AML-193 (cell line): ENCODE measurements around the gene LRCH1.
A peak's percentile ranks its signal among the peaks of the same experiment; 100 is the strongest.

ENCODE experiments used
- DNase-seq, 2 experiments: peaks; one replicate each; lab custom pipeline; 2025; lab: John Stamatoyannopoulos, UW

LRCH1 gene

GRCh38 chr13:46665633-46666482 lies 112.9 kb downstream of the LRCH1 start:
- no peak for DNase-seq

- DNase-seq, result no peak
Observed at GRCh38 chr13:46666727-46667456, 113.9 kb downstream of the LRCH1 start.

- peak in 1 of 2 experiments; percentile 19 for DNase-seq
Observed at GRCh38 chr13:46667687-46668281, 114.8 kb downstream of the LRCH1 start.

GRCh38 chr13:46668302-46668720 lies 115.3 kb downstream of the LRCH1 start:
- peak; percentile 97 for DNase-seq

- no peak for DNase-seq
Observed at GRCh38 chr13:46668931-46669525, 116.1 kb downstream of the LRCH1 start.

- DNase-seq, result no peak
Observed at GRCh38 chr13:46672338-46673090, 119.5 kb downstream of the LRCH1 start.

- no peak for DNase-seq
Observed at GRCh38 chr13:46675016-46675415, 122.0 kb downstream of the LRCH1 start.

GRCh38 chr13:46676378-46676725 lies 123.4 kb downstream of the LRCH1 start:
- DNase-seq, result no peak

GRCh38 chr13:46679369-46680120 lies 126.6 kb downstream of the LRCH1 start:
- DNase-seq, result no peak

GRCh38 chr13:46682015-46682414 lies 129.0 kb downstream of the LRCH1 start:
- no peak for DNase-seq

- DNase-seq, result no peak
Observed at GRCh38 chr13:46682707-46683106, 129.7 kb downstream of the LRCH1 start.

GRCh38 chr13:46683676-46684260 lies 130.8 kb downstream of the LRCH1 start:
- peak; percentile 47 to 56 for DNase-seq

- DNase-seq, result peak in 1 of 2 experiments; percentile 47
Observed at GRCh38 chr13:46684287-46685001, 131.5 kb downstream of the LRCH1 start.

GRCh38 chr13:46685006-46685730 lies 132.2 kb downstream of the LRCH1 start:
- no peak for DNase-seq

- DNase-seq, result no peak
Observed at GRCh38 chr13:46686171-46686570, 133.2 kb downstream of the LRCH1 start.

GRCh38 chr13:46687810-46688209 lies 134.8 kb downstream of the LRCH1 start:
- no peak for DNase-seq

- DNase-seq, result no peak
Observed at GRCh38 chr13:46688306-46688705, 135.3 kb downstream of the LRCH1 start.

GRCh38 chr13:46698014-46698413 lies 145.0 kb downstream of the LRCH1 start:
- DNase-seq, result no peak

- DNase-seq, result no peak
Observed at GRCh38 chr13:46698910-46699460, 146.0 kb downstream of the LRCH1 start.
